Measurements from ENCODE around the gene APMAP.

APMAP gene

DNA sequence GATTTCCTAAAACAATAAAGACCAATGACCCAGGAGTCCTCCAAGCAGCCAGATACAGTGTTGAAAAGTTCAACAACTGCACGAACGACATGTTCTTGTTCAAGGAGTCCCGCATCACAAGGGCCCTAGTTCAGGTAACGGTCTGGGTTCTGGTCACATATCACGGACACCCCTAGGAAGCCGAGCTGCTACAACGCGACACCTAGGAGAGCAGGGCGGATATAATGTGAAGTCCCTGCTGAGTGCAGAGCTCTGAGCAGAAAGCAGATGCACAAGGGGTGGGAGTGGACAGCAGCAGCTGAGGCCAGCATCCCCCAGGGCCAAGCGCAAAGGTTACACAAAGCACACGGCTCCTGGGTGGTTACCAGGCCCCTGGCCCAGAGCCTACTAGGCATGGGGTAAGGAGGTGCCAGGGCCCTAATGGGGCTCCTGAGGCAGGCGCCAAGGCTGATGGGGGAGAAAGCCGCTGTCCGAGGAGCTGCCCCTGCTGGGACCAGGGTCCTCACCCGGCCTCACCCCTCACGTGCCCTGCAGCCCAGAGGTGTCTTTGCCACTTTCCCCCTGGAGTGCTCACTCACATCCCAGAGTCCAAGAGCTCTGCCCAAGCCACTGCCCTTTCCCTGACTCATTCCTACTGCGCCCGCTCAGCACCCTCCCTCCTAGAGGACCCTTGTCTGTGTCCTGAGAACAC, 35.1 kb downstream of the APMAP start:
- no peak for TF ChIP-seq ZNF274 (IDR thresholded peaks at IDR 0.05; ENCODE audit: low read depth, low read length)

DNA sequence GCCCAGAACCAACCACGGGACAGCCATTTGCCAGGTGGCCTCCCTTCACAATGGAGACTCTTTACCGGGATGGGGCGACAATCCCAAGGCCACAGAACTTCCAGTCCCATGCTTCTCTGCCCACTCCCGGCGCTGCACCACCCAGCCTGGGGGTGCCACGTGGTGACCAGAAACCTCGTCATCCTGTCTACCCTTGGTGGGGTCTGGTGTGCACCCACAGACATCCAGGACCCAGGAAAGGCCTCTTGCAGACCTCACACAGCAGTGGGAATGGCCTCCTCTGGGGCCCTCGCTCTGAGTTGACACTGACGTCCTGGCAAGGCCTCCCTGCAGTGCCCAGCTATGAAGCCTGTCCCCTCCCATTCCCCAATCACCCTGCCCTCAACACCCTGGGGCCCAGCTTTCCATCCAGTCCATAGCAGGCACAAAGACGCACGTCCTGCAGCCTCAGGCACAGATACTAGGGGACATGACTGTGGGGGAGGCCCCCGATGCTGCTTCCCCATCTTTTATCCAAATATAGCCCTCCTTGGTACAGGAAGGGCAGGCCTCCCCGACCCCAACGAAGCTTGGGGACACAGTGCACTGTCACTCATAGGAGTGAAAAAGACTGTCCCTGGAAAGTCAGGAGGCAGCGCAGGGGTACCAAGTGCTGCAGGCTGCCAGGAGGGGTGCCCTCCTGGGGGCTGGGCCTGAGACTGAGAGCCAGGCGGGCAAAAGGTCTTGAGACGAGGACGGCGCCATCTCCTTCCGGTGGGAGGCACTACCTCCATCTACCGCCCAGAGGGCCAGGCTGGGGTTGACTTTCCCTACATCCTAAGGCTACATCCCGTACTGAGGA, 36.3 kb downstream of the APMAP start:
- H3K4me3 ChIP-seq (ENCODE audit: low read length), result no peak overlapping the region
- no peak for TF ChIP-seq ZNF274 (IDR thresholded peaks at IDR 0.05; ENCODE audit: low read depth, low read length)

More for the DNA sequence above, 35.1 kb downstream of the APMAP start:
- no peak overlapping the region for H3K4me3 ChIP-seq (ENCODE audit: low read length)

DNA sequence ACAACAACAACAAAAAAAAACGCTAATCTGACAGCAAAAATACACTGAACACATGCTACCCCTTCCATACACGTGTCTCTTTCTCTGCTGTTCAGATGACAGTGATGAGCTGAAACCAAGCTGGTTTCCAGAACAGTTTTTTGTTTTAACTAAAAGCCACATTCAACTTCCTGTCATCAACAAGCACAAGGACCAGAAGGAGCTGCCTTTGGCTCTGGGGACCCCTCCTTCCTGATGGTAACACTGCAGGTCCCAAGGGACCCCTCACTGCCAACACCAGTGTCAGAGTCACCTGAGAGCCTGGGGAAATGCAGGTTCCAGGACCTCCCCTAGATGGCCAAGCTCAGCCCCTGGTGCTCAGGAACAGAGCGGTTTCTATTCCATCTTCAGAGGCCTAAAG, 37.5 kb downstream of the APMAP start:
- H3K4me3 ChIP-seq (ENCODE audit: low read length), result no peak overlapping the region
- no peak for TF ChIP-seq ZNF274 (IDR thresholded peaks at IDR 0.05; ENCODE audit: low read depth, low read length)

DNA sequence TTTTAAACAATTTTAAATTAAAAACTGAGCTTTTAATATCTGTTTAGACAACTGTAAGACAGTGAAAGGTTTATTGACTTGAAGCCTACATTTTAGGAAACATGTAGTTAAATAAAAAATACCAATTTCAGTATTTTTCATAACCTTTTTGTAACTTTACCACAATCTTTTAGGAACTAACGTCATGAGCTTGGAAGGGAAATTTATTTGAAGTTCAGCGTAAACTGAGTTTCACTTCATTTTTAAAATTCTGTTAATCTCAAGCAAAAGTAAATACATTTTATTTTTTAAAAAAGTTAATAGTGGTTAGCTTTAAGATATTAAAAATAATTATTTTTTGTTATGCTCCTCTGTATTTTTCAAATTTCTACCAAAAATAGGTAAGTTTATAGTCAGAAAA, 38.0 kb downstream of the APMAP start:
- no peak overlapping the region for H3K4me3 ChIP-seq (ENCODE audit: low read length)
- no peak for TF ChIP-seq ZNF274 (IDR thresholded peaks at IDR 0.05; ENCODE audit: low read depth, low read length)

DNA sequence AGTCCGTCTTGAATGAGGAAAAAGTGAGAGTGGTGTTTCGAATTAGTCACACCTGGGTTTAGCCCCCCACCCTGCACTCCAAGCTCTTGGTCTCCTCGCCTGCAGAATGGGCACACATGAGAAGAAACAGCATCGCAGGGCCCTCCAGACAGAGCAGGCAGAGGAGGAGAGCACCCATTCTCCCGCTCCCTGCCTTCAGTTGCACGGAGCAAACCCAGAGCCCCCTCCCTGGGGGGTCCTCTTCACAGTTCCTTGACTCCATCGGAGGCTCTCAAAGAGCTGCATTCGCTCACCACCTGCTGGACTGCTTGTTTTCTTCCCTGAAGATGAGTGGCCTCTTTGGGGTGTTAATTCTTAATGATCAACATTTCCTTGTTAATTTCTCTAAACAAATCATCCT, 38.4 kb downstream of the APMAP start:
- no peak for TF ChIP-seq ZNF274 (IDR thresholded peaks at IDR 0.05; ENCODE audit: low read depth, low read length)
- H3K4me3 ChIP-seq (ENCODE audit: low read length), result no peak overlapping the region

DNA sequence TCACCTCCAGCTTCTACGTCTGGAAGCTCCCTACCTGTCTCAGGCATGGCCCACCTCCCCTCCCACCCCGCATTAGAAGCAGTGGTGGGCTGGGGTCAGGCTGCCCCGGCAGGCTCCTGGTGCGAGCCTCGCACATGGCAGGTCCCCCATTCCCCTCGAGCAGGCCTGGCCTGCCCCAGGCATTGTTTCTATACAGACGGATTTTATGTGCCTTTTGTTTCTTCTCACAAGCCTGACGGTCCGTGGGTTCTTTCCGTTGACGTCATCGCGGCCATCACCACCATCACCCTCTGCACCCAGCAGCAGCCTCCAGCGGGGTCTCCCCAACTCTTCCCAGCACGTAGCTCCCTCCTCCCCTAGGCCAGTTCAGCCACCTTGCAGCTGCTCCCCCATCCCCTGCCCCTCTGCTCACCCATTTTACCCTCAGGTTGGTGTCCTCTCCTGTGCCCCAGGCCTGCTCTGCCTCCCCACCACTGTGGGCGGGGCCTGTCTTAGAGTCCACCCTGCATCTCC, 38.9 kb downstream of the APMAP start:
- H3K4me3 ChIP-seq (ENCODE audit: low read length), result no peak overlapping the region
- TF ChIP-seq ZNF274 (IDR thresholded peaks at IDR 0.05; ENCODE audit: low read depth, low read length), result no peak

DNA sequence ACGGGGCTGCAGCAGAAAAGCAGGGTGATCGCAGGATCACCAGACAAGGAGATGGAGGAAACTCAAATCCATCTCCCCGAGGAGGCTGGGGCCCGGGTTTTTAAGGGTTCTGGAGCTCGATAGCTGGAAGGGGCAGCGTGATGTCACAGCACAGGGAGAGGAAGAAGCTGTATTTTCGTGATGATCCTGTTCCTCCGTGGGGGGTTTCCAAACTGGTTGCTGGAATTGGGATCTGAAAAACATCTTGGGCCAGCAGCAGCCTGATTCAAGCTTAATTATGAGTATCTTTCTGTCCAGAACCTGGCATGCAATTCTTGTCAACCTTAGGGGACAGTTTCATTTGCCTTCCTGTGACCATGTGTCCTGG, 39.4 kb downstream of the APMAP start:
- no peak for TF ChIP-seq ZNF274 (IDR thresholded peaks at IDR 0.05; ENCODE audit: low read depth, low read length)
- H3K4me3 ChIP-seq (ENCODE audit: low read length), result no peak overlapping the region

DNA sequence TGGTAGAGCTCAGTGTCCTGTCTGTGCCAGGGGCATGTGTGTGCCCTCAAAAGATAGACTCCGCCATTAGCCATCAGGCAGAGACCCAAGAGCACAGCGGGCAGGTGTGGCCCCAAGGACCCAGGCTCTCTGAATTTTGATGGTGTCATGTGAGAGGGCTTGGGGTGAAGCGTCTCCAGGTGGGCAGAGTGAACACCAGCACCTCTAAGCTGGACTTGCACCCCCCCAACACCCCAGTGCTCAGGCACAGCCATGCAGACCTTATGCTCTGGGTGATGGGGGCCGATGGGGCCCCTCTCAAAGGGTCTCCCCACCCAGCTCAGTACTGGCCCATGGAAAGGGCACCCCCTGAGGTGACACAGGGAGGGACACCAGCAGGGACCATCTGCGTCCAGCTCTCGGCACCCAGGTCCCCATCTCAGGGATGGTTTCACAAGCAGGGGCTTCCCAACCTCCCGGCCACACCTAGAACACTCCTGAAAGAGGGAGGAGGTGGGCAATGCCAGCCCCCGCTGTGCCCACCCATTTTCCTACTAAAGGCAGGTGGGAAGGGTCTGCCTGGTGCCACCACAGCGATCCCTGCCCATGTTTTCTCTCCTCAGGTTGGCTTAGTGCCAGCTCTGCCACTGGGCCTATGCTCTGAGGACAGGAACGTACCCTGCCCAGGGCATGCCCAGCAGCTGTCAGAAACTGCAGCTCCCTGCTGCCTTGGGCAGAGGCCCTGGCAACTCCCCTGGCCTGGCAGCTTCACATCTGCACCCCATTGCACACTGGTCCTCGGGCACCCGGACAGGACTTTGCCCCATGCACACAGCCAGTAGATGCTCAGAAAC, 40.0 kb downstream of the APMAP start:
- TF ChIP-seq ZNF274 (IDR thresholded peaks at IDR 0.05; ENCODE audit: low read depth, low read length), result no peak
- H3K4me3 ChIP-seq (ENCODE audit: low read length), result no peak overlapping the region

DNA sequence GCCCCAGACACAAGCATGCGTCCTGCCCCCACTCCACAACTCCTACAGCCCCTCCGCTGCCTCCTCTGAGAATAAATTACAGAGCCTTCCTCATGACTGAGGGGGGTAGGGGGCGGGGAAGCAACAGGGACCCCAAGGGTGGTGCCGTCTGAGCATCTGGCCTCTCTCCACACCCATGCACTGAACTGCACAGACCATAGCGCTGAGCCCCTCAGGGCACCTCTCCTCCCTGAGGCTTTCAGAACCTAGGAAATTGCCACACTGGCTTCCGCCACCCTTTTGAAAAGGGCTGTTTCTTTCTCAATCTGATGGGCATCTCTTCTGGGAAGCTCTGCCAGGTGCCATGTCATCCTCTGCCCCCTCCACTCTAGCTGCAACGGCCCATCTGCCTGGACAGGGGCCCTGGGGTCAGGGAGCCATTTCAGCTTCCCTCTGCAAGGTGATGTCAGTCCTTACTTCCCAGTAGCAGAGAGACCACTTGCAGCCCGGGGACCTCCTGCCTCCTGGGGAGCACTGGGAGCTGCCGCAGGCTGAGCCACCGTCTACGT, 40.9 kb downstream of the APMAP start:
- TF ChIP-seq ZNF274 (IDR thresholded peaks at IDR 0.05; ENCODE audit: low read depth, low read length), result no peak
- no peak overlapping the region for H3K4me3 ChIP-seq (ENCODE audit: low read length)

DNA sequence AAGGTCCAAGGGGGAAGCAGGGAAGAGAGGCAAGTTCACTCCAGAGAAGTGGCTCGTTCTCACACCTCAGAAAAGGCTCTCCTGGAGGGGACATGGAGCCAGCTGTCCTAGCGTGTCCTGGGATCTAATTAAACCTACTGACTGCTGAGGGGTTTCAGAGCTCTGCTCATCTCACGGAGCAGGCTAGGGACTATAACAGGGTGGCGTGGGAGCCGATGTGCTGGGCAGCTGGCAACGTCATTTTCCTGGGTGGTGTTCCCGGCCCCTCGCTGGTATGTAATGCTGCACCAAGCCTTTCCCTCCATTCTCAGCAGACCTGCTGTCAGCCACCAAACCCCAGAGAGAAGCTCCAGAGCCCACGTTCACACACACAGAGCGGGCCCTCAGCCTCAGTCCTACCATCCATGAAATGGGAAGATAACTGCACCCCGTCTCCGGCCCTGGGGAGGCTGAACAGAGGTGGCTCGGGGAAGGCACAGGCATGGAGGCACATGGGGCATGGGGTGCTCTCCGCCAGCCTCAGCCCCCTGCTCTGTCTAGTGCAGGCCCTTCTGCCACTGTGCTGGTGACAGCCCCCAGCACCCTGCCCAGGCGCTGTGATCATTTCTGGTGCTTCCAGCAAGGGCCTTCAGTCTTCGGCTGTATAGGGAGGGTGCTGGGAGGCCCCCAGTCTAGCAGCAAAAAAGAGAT, 41.6 kb downstream of the APMAP start:
- no peak for TF ChIP-seq ZNF274 (IDR thresholded peaks at IDR 0.05; ENCODE audit: low read depth, low read length)
- H3K4me3 ChIP-seq (ENCODE audit: low read length), result no peak overlapping the region

DNA sequence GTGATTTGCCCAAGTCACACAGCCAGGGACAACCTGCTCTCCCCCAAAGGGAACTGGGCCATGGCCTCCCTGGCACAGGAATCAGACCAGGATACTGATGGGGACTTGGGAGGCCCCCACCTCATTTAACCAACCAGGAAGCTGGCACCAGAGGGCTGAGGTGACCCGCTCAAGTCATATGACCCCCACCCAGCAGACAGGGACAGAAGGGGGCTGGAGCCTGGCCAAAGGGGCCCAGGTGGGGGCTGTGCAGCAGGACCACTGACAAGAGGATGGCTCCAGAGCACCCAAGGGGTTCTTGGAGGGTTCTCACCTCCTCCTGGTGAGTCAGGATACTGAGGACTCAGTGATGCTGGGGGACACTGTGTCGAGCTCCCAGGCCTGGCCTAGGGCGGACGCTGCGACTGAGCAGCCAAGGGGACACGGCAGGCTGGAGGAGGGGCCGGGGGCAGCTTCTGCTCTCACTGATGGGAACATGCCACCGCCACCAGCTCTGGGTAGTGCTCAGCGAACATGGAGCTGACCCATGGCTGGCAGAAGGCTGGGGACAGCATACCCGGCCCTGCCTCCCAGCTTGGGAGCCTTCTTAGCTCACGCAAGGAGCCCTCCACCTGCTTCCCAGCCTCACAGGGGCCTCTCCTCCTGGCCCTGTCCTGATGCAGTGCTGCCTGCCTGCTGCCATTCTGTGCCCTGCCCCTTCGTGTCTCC, 42.3 kb downstream of the APMAP start:
- no peak for TF ChIP-seq ZNF274 (IDR thresholded peaks at IDR 0.05; ENCODE audit: low read depth, low read length)
- no peak overlapping the region for H3K4me3 ChIP-seq (ENCODE audit: low read length)

DNA sequence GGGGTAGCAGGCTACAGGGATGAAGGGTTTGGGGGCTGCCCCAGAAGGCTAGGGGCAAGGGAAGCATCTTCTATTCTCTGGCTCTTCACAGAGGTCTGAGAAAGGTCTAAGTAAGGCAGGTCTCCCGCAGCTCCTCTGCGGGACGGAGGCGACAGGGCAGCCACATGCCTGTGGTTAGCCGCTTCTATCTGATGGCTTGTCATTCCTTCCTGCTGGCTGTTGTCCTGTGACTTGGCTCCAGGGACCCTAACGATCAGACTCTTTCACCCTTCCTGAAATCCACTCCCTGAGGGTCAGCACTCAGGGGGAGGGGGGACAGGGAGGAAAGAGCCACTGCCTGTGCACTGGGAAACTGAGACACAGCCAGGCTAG, 42.8 kb downstream of the APMAP start:
- no peak overlapping the region for H3K4me3 ChIP-seq (ENCODE audit: low read length)

More for the DNA sequence above, 42.8 kb downstream of the APMAP start:
- no peak for TF ChIP-seq ZNF274 (IDR thresholded peaks at IDR 0.05; ENCODE audit: low read depth, low read length)
